Breast epithelium (tissue), 3 donors: Measurements from ENCODE around the gene METAP1.

Source experiments
- POLR2A ChIP-seq: fragments of 450-650 bp; IDR thresholded peaks from one replicate; pipeline ENCODE4 v1.6.1; 2016; ENCODE audit warnings: antibody characterized with exemption, mild to moderate bottlenecking, moderate library complexity
- TF ChIP-seq, protein P1 (sequence below), 3 donors: fragments of 450-650 bp; IDR thresholded peaks; one replicate each; pipeline ENCODE4 v1.5.1; 2016 to 2017; ENCODE audit warnings: antibody characterized with exemption in 3 of 3, mild to moderate bottlenecking in 3 of 3, moderate library complexity in 3 of 3

DNA sequence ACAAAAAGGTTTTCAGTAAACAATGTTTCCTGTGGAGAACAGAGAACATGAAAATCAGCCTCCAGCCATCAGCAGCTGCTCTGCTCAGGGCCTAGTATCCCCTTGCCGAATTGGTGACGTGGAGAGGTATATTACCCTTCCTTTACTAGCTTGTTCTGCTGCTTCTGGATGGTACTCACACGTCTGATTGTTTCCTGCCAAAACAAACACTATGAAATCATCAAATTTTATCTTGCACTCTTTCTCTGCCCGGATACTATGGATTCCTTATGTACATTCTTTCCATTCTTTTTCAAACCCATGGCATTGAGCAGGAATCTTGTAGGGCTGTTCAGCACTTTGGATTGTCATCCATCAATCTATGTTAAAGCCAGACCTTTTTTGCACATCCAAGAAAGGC is 18.8 kb upstream of the METAP1 start:
- no peak for TF ChIP-seq POLR2A
- TF ChIP-seq, protein P1, sequence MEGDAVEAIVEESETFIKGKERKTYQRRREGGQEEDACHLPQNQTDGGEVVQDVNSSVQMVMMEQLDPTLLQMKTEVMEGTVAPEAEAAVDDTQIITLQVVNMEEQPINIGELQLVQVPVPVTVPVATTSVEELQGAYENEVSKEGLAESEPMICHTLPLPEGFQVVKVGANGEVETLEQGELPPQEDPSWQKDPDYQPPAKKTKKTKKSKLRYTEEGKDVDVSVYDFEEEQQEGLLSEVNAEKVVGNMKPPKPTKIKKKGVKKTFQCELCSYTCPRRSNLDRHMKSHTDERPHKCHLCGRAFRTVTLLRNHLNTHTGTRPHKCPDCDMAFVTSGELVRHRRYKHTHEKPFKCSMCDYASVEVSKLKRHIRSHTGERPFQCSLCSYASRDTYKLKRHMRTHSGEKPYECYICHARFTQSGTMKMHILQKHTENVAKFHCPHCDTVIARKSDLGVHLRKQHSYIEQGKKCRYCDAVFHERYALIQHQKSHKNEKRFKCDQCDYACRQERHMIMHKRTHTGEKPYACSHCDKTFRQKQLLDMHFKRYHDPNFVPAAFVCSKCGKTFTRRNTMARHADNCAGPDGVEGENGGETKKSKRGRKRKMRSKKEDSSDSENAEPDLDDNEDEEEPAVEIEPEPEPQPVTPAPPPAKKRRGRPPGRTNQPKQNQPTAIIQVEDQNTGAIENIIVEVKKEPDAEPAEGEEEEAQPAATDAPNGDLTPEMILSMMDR (IDR thresholded peaks at IDR 0.05), result no peak
